Measurements from ENCODE around the gene GKN1.
"Not testable (repeated sequence)": the region's sequence is repeated elsewhere in the genome, so short reads cannot be mapped to it uniquely, and the experiment has no call there.

The GKN1 gene

DNA sequence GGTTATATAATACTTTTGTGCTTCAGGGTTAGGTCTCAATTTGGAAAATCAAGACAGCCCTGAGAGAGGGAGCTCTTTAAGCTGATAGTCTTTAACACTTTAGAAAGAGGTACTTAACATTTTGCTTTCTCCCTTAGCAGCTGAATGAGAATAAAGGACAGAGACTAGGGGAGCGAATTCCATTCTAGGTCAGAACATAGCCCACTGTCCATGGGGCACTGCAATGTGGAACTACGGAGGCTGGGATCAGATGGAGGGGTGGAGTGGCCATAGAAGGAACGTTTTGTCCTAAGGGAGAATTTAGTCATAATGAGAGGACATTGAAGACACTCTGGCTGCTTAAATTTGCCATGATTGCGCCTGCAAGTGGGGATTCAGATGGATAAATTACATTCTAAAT lies 22.5 kb upstream of the GKN1 start:
- no peaks in the 10 kb centered on the region for H3K36me3 ChIP-seq (ENCODE audit: insufficient read depth, low read length)

DNA sequence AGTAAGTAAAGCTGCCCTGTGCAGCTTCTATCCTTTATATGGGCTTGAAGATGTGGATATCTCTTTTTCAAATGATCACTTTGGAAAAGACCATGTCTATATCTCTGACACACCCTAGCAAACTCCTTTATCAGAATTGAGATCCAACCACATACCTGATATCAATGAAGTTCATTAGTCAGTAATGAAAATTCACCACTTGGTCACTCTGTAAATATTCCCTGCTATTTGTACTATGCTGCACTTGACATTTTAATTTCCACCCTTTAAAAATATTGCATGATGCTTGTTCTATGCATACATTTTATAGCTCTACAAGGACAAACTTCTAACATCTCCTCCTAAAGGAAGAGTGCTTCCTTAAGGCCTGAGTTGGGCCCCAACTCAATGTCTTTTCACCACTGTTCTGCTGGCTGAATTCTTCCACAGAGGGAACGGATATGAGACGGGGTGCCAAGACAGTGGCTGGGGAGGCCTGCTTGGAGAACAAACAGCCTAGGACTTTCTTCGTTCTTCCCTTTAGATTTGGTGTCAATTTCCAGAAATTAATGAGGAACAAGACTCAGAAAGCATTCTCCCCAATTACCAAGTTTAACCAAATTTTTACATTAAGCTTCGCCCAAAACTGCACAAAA lies 21.4 kb upstream of the GKN1 start, which contains the start of gene GKN2:
GKN2 (minus strand) TSS at position 7 of the 635 bp plus-strand sequence. CDS start 32 bp downstream, outside the sequence.
- Histone ChIP-seq H2AFZ (ENCODE audit: low read length) (no peak within 1 kb of the TSS), H3F3A (ENCODE audit: low read depth) (no peaks in the 10 kb centered on the region), H3K9me3 (ENCODE audit: insufficient read depth, low read depth, low read length) (no peaks in the 10 kb centered on the region), H3K36me3 (ENCODE audit: insufficient read depth, low read length) (no peaks in the 10 kb centered on the region), H3K4me1 (ENCODE audit: insufficient read depth, low read length, poor library complexity, severe bottlenecking) (no peaks in the 10 kb centered on the region), H3K9ac (ENCODE audit: low read depth, low read length, poor library complexity, severe bottlenecking) (no peak within 1 kb of the TSS), H3K27me3 (ENCODE audit: insufficient read depth, low read length, poor library complexity, severe bottlenecking) (no peaks in the 10 kb centered on the region), H3K9me2 (replicated peaks; ENCODE audit: low read depth, low read length) (no peaks in the 10 kb centered on the region), H3K79me2 (ENCODE audit: insufficient read depth, low read length) (no peaks in the 10 kb centered on the region), H4K20me1 (ENCODE audit: insufficient read depth, low read length, poor library complexity, severe bottlenecking) (no peaks in the 10 kb centered on the region), H3K4me2 (ENCODE audit: low read depth, low read length, poor library complexity, severe bottlenecking) (no peak within 1 kb of the TSS), H3K4me3 (ENCODE audit: low read length, poor library complexity, severe bottlenecking) (no peak within 1 kb of the TSS)
- TF ChIP-seq, protein P1, sequence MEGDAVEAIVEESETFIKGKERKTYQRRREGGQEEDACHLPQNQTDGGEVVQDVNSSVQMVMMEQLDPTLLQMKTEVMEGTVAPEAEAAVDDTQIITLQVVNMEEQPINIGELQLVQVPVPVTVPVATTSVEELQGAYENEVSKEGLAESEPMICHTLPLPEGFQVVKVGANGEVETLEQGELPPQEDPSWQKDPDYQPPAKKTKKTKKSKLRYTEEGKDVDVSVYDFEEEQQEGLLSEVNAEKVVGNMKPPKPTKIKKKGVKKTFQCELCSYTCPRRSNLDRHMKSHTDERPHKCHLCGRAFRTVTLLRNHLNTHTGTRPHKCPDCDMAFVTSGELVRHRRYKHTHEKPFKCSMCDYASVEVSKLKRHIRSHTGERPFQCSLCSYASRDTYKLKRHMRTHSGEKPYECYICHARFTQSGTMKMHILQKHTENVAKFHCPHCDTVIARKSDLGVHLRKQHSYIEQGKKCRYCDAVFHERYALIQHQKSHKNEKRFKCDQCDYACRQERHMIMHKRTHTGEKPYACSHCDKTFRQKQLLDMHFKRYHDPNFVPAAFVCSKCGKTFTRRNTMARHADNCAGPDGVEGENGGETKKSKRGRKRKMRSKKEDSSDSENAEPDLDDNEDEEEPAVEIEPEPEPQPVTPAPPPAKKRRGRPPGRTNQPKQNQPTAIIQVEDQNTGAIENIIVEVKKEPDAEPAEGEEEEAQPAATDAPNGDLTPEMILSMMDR (conservative IDR thresholded peaks at IDR 0.05; ENCODE audit: low read length), result no peak
- no peak for TF ChIP-seq EZH2phosphoT487 (IDR thresholded peaks at IDR 0.05; ENCODE audit: borderline replicate concordance)

More for the DNA sequence above, 22.5 kb upstream of the GKN1 start:
- no peaks in the 10 kb centered on the region for H3K9me3 ChIP-seq (ENCODE audit: insufficient read depth, low read depth, low read length)
- no peak overlapping the region for H3K4me3 ChIP-seq (ENCODE audit: low read length, poor library complexity, severe bottlenecking)
- no peaks in the 10 kb centered on the region for H4K20me1 ChIP-seq (ENCODE audit: insufficient read depth, low read length, poor library complexity, severe bottlenecking)
- no peak overlapping the region for H3K4me2 ChIP-seq (ENCODE audit: low read depth, low read length, poor library complexity, severe bottlenecking)
- no peak overlapping the region for H3K9ac ChIP-seq (ENCODE audit: low read depth, low read length, poor library complexity, severe bottlenecking)
- H2AFZ ChIP-seq (ENCODE audit: low read length), result no peak overlapping the region
- H3K27me3 ChIP-seq (ENCODE audit: insufficient read depth, low read length, poor library complexity, severe bottlenecking), result no peaks in the 10 kb centered on the region
- H3K79me2 ChIP-seq (ENCODE audit: insufficient read depth, low read length), result no peaks in the 10 kb centered on the region
- H3F3A ChIP-seq (ENCODE audit: low read depth), result no peaks in the 10 kb centered on the region
- TF ChIP-seq, protein P1 (conservative IDR thresholded peaks at IDR 0.05; ENCODE audit: low read length), result no peak
- no peak for TF ChIP-seq EZH2phosphoT487 (IDR thresholded peaks at IDR 0.05; ENCODE audit: borderline replicate concordance)
- no peaks in the 10 kb centered on the region for H3K9me2 ChIP-seq (replicated peaks; ENCODE audit: low read depth, low read length)
- no peaks in the 10 kb centered on the region for H3K4me1 ChIP-seq (ENCODE audit: insufficient read depth, low read length, poor library complexity, severe bottlenecking)

DNA sequence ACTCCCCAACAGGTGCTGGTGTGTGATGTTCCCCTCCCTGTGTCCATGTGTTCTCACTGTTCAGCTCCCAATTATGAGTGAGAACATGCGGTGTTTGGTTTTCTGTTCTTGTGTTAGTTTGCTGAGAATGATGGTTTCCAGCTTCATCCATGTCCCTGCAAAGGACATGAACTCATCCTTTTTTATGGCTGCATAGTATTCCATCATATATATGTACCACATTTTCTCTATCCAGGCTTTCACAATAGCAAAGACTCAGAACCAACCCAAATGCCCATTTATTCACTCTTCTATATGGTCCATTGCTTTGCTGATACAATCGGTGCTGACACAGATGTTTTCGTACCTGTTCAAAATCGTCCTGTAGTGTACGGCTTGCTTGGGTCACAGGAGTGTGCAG lies 19.0 kb upstream of the GKN1 start:
- H3K9me2 ChIP-seq (replicated peaks; ENCODE audit: low read depth, low read length); H3K9me3 ChIP-seq (ENCODE audit: insufficient read depth, low read depth, low read length); H3K9ac ChIP-seq (ENCODE audit: low read depth, low read length, poor library complexity, severe bottlenecking); H3F3A ChIP-seq (ENCODE audit: low read depth); H3K4me3 ChIP-seq (ENCODE audit: low read length, poor library complexity, severe bottlenecking); H2AFZ ChIP-seq (ENCODE audit: low read length); H4K20me1 ChIP-seq (ENCODE audit: insufficient read depth, low read length, poor library complexity, severe bottlenecking); H3K4me2 ChIP-seq (ENCODE audit: low read depth, low read length, poor library complexity, severe bottlenecking); H3K27me3 ChIP-seq (ENCODE audit: insufficient read depth, low read length, poor library complexity, severe bottlenecking); H3K79me2 ChIP-seq (ENCODE audit: insufficient read depth, low read length); H3K4me1 ChIP-seq (ENCODE audit: insufficient read depth, low read length, poor library complexity, severe bottlenecking); H3K36me3 ChIP-seq (ENCODE audit: insufficient read depth, low read length): not testable (repeated sequence)

DNA sequence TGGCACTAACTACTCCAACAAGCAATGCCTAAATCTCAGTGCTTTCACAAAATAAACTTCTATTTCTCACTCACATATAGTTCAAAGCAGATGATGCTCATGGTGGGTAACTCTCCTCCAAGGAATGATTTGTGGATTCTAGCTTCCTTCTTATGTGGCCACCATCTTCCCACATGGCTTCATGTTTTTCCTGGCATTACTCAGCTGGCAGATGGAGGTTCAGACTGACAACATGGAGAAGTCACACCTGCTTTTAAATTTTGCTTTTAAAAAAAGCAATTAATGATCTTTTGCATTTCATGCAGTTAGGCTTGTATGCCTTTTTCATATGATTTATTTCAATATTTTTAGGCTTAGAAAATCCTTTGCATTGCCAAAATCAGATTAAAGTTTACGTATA lies 15.4 kb upstream of the GKN1 start:
- no peaks in the 10 kb centered on the region for H3K36me3 ChIP-seq (ENCODE audit: insufficient read depth, low read length)
- H3F3A ChIP-seq (ENCODE audit: low read depth), result no peaks in the 10 kb centered on the region
- H2AFZ ChIP-seq (ENCODE audit: low read length), result no peak overlapping the region
- H4K20me1 ChIP-seq (ENCODE audit: insufficient read depth, low read length, poor library complexity, severe bottlenecking), result no peaks in the 10 kb centered on the region
- H3K4me3 ChIP-seq (ENCODE audit: low read length, poor library complexity, severe bottlenecking), result no peak overlapping the region
- H3K27me3 ChIP-seq (ENCODE audit: insufficient read depth, low read length, poor library complexity, severe bottlenecking), result no peaks in the 10 kb centered on the region
- H3K9me3 ChIP-seq (ENCODE audit: insufficient read depth, low read depth, low read length), result no peaks in the 10 kb centered on the region
- H3K4me2 ChIP-seq (ENCODE audit: low read depth, low read length, poor library complexity, severe bottlenecking), result no peak overlapping the region
- TF ChIP-seq, protein P1 (conservative IDR thresholded peaks at IDR 0.05; ENCODE audit: low read length), result no peak
- no peak for TF ChIP-seq EZH2phosphoT487 (IDR thresholded peaks at IDR 0.05; ENCODE audit: borderline replicate concordance)
- H3K9ac ChIP-seq (ENCODE audit: low read depth, low read length, poor library complexity, severe bottlenecking), result no peak overlapping the region
- no peaks in the 10 kb centered on the region for H3K4me1 ChIP-seq (ENCODE audit: insufficient read depth, low read length, poor library complexity, severe bottlenecking)
- no peaks in the 10 kb centered on the region for H3K79me2 ChIP-seq (ENCODE audit: insufficient read depth, low read length)
- H3K9me2 ChIP-seq (replicated peaks; ENCODE audit: low read depth, low read length), result no peaks in the 10 kb centered on the region

Data from Loucy (cell line).